Coronary artery (tissue), 2 donors: Measurements from ENCODE around the gene GABBR2.

Source experiments
- DNase-seq: peaks from one replicate; pipeline ENCODE4 v3.0.0-alpha.2; 2017; ENCODE audit warnings: low spot score
- H3K27ac ChIP-seq, 2 donors: fragments of 200-600 bp; sonication (generic); one replicate each; pipeline ENCODE4 v1.5.1; 2016 to 2019
- H3K4me3 ChIP-seq: fragments of 200-600 bp; sonication (generic); 2 replicates; pipeline ENCODE4 v1.5.1; 2016; ENCODE audit warnings: mild to moderate bottlenecking, moderate library complexity
- CTCF ChIP-seq: fragments of 200-600 bp; sonication (generic); IDR thresholded peaks from one replicate; pipeline ENCODE4 v1.5.1; 2019; ENCODE audit warnings: antibody characterized with exemption

Gene GABBR2

GRCh38 chr9:98572054-98572627 is 136.6 kb downstream of the GABBR2 start:
- TF ChIP-seq CTCF: no peak
- no peak for DNase-seq
- no peak overlapping the region for H3K27ac ChIP-seq

GRCh38 chr9:98571643-98572042 is 137.1 kb downstream of the GABBR2 start:
- TF ChIP-seq CTCF: no peak
- no peak for DNase-seq
- H3K4me3 ChIP-seq: no peak overlapping the region
- no peak overlapping the region for H3K27ac ChIP-seq

More at GRCh38 chr9:98572054-98572627, 136.6 kb downstream of the GABBR2 start:
- no peak overlapping the region for H3K4me3 ChIP-seq

GRCh38 chr9:98570663-98571440 is 137.9 kb downstream of the GABBR2 start:
- no peak overlapping the region for H3K4me3 ChIP-seq
- no peak overlapping the region for H3K27ac ChIP-seq
- no peak for DNase-seq
- TF ChIP-seq CTCF: no peak

GRCh38 chr9:98570055-98570454 is 138.7 kb downstream of the GABBR2 start:
- Histone ChIP-seq H3K4me3 (no peak overlapping the region), H3K27ac (no peak overlapping the region)
- no peak for DNase-seq
- no peak for TF ChIP-seq CTCF

DNA sequence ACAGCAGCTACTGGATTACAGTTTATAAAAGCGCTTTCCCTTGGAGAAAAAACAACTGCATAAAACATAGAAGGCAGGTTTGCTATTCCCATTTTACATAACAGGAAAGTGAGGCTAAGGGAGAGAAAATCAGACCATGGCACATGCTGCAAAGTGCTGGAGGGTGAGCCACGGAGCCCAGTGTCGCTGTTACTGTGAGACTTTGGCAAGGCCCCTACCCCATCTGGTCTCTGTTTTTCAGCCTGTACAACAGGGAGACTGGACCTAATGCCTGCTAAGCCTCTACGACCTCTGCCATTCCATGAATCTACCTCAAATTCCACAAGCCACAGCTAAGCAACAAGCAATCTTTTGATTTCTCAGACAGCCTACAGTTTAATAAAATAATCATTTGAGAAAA is 139.2 kb downstream of the GABBR2 start:
- Histone ChIP-seq H3K4me3 (no peak overlapping the region), H3K27ac (no peak overlapping the region)
- no peak for DNase-seq
- TF ChIP-seq CTCF: no peak

- TF ChIP-seq CTCF: no peak
- DNase-seq: no peak
Measured at GRCh38 chr9:98568909-98569469, 139.7 kb downstream of the GABBR2 start.

More at GRCh38 chr9:98568909-98569469, 139.7 kb downstream of the GABBR2 start:
- Histone ChIP-seq H3K27ac (no peak overlapping the region), H3K4me3 (no peak overlapping the region)
